AG10803 (cell line): Measurements from ENCODE around the gene CIROP.
A peak's percentile ranks its signal among the peaks of the same experiment; 100 is the strongest.

Experiments
- DNase-seq: peaks from one replicate; pipeline ENCODE4 v3.0.0; 2010; ENCODE audit warnings: low read depth
- H3K4me3 ChIP-seq: 2 replicates; pipeline ENCODE4 v1.5.1; 2011; ENCODE audit warnings: mild to moderate bottlenecking, low read length, control low read depth
- TF ChIP-seq, protein P1 (sequence below): conservative IDR thresholded peaks from 2 replicates; pipeline ENCODE4 v1.5.1; 2011; ENCODE audit warnings: mild to moderate bottlenecking, low read length, control low read depth, inconsistent platforms

CIROP gene

DNA sequence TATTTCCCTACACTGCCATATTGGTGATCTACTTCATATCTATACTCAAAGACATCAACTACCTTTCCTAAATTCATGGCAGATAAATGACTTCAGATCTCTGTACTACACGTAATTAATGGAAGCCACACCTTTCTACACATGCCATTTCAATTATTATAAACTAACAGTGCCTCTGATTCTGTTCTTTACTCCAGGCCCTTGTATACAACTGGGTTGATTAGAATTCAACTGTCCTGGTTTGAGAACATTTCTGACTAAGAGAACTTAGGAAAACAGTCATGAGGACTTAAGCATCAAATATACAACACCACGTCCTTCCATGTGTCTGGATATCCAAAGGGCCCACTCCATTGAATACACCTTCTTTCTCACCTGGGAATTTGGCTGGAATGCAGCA lies 11.7 kb downstream of the CIROP start:
- TF ChIP-seq, protein P1, sequence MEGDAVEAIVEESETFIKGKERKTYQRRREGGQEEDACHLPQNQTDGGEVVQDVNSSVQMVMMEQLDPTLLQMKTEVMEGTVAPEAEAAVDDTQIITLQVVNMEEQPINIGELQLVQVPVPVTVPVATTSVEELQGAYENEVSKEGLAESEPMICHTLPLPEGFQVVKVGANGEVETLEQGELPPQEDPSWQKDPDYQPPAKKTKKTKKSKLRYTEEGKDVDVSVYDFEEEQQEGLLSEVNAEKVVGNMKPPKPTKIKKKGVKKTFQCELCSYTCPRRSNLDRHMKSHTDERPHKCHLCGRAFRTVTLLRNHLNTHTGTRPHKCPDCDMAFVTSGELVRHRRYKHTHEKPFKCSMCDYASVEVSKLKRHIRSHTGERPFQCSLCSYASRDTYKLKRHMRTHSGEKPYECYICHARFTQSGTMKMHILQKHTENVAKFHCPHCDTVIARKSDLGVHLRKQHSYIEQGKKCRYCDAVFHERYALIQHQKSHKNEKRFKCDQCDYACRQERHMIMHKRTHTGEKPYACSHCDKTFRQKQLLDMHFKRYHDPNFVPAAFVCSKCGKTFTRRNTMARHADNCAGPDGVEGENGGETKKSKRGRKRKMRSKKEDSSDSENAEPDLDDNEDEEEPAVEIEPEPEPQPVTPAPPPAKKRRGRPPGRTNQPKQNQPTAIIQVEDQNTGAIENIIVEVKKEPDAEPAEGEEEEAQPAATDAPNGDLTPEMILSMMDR = no peak
- no peak for DNase-seq
- peak overlapping the region; percentile 97 for H3K4me3 ChIP-seq

DNA sequence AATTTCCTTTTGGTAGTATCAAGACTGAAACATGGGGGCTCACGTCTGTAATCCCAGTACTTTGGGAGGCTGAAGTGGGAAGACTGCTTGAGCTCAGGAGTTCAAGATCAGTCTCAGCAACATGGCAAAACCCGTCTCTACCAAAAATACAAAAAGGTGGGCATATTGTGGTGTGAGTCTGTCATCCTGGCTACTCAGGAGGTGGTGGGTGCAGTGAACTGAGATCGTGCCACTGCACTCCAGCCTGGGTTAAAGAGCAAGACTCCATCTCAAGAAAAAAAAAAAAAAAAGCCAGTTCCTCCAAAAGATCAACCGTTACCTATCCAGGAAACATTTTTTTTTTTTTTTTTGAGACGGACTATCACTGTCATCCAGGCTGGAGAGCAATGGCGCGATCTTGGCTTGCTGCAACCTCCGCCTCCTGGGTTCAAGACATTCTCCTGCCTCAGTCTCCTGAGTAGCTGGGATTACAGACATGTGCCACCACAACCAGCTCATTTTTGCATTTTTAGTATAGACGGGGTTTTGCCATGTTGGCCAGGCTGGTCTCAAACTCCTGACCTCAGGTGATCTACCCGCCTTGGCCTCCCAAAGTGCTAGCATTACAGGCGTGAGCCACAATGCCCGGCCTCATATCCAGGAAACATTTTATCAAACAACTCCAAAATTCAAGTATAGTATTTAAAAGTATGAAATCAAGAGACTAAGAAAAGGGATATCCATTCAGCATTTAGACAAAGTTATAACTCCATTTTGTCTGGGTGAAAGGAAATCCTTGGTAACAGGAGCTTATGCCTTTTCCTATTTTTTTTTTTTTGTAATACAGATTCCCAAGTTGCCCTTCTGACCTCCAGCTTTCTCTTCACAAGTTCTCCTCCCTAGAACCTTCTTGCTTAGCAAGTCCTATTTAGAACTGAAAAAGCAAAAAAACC lies 13.2 kb downstream of the CIROP start:
- no peak overlapping the region for H3K4me3 ChIP-seq
- TF ChIP-seq, protein P1 = no peak
- no peak for DNase-seq

GRCh38 chr14:23090254-23090636 lies 14.5 kb downstream of the CIROP start:
- no peak overlapping the region for H3K4me3 ChIP-seq
- TF ChIP-seq, protein P1 = no peak
- no peak for DNase-seq

- no peak for DNase-seq
- TF ChIP-seq, protein P1 = no peak
- H3K4me3 ChIP-seq = no peak overlapping the region
Measured at GRCh38 chr14:23089498-23090253, 15.1 kb downstream of the CIROP start.

- H3K4me3 ChIP-seq = no peak overlapping the region
- TF ChIP-seq, protein P1 = no peak
- DNase-seq = no peak
Measured at GRCh38 chr14:23086565-23086964, 18.2 kb downstream of the CIROP start.

GRCh38 chr14:23085458-23085857 lies 19.3 kb downstream of the CIROP start:
- TF ChIP-seq, protein P1 = no peak
- no peak overlapping the region for H3K4me3 ChIP-seq
- peak; percentile 39 for DNase-seq

GRCh38 chr14:23080474-23080873 lies 24.3 kb downstream of the CIROP start:
- TF ChIP-seq, protein P1 = no peak
- no peak for DNase-seq
- no peak overlapping the region for H3K4me3 ChIP-seq
